Gastrocnemius medialis (tissue), 4 donors: ENCODE data around the gene ASPRV1.

Experiments
- CTCF ChIP-seq, 5 experiments: fragments of 450-650 bp in 3 of 5; fragments of 200-600 bp in 2 of 5; sonication (generic) in 2 of 5; IDR thresholded peaks in 4 of 5; conservative IDR thresholded peaks in 1 of 5; 1 replicate in 4 of 5; 2 replicates in 1 of 5; pipeline ENCODE4 v1.5.1; 2016 to 2019; ENCODE audit warnings: antibody characterized with exemption in 5 of 5, mild to moderate bottlenecking in 3 of 5, moderate library complexity in 3 of 5
- POLR2A ChIP-seq, 2 donors: fragments of 450-650 bp; IDR thresholded peaks; one replicate each; pipeline ENCODE4 v1.6.1; 2017; ENCODE audit warnings: antibody characterized with exemption in 2 of 2, mild to moderate bottlenecking in 2 of 2, moderate library complexity in 2 of 2

GRCh38 chr2:69952336-69953115 is 8.9 kb downstream of the ASPRV1 start:
- no peak for TF ChIP-seq CTCF (IDR thresholded peaks at IDR 0.05 in 4 of 5, conservative IDR thresholded peaks at IDR 0.05 in 1 of 5)
- TF ChIP-seq POLR2A (IDR thresholded peaks at IDR 0.05) = no peak
